ENCODE results near the gene GPN2.

The GPN2 gene

DNA sequence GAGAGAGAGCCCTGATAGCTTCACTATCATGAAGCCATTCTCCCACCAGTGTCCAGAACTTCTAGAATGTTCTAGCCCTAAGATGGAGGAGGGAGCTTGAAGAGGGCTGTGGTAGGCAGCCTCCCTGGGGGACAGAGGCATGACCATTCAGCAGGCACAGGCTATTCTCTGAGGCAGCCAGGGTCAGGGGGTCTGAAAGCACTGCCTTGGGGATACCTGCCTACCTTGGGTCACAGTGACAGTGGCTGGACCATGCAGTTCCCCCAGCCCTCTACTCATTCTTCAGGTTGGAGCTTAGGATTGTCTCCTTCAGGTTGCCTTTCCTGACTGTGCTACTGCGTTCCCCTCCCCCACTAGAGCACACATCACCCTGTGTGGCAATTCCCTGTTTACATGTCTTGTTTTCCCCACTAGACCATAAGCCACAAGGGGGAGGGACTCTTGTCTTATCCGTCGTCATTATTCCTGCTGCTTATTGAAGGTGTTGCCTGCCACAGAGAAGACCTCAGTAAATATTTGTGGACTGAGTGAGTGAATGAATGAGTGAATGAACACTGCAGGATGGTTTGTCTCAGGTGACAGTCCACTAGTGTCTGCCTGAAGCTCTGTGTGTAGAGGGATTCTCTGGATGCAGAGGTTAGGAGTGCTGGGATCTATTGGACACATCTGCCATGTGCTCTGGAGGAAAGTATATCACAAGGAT is 58.4 kb downstream of the GPN2 start:
- DNase-seq (ENCODE audit: low read depth): no peak

GRCh38 chr1:26831059-26831458 is 59.0 kb downstream of the GPN2 start:
- DNase-seq (ENCODE audit: low read depth): no peak

- no peak for DNase-seq (ENCODE audit: low read depth)
These were observed 60.7 kb downstream of the GPN2 start for GRCh38 chr1:26829184-26829911.

GRCh38 chr1:26828411-26828991 is 61.6 kb downstream of the GPN2 start:
- DNase-seq (ENCODE audit: low read depth): no peak

GRCh38 chr1:26827663-26828062 is 62.4 kb downstream of the GPN2 start:
- DNase-seq (ENCODE audit: low read depth): no peak

- no peak for DNase-seq (ENCODE audit: low read depth)
These were observed 62.9 kb downstream of the GPN2 start for GRCh38 chr1:26827106-26827604.

DNA sequence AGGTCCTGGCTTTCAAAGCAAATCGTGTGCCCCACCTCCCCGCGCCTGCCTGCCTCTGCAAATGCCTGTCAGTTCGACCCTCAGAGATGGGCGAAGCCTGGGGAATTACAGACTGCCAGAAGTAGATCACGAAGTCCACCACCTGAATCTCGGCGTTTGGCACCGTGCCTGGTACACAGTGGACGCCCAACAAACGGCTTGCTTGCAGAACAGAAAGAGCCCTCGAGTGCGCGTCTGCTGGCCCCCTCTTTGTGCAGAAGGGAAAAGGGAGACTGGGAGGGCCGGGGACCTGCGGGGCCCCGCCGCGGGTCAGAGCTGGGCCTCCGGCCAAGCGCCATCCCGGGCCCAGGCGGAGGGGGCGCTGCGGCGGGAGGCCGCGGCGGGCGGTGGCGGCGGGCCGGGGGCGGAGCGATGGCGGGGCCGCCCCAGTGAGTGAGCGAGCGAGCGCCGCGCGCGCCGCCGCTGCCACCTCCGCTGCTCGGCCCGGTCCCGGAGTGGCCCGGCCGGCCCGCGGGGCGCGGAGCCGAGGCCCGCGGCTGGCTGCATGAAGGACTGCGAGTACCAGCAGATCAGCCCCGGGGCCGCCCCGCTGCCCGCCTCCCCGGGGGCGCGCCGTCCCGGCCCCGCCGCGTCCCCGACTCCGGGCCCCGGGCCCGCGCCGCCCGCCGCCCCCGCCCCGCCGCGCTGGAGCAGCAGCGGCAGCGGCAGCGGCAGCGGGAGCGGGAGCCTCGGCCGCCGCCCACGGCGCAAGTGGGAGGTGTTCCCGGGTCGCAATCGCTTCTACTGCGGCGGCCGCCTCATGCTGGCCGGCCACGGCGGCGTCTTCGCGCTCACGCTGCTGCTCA is 63.6 kb downstream of the GPN2 start, which contains the start of gene ZDHHC18:
Gene ZDHHC18, plus strand, starts transcription at position 428 of the 845 bp plus-strand sequence. Its CDS starts 117 bp downstream, at position 545.
- peak; percentile 66 for DNase-seq (ENCODE audit: low read depth)
